ENCODE measurements around the gene SCUBE1. TPM values are rescaled to one million over a fixed set of nuclear protein-coding genes. Genes with fewer than 3 reads are reported as not detected.

The SCUBE1 gene
- total and polyA plus RNA-seq, 2 of the 8 experiments (the other 6 are each of a cell fraction or from before 2014, with no cell fraction given): 2.3 to 4.9 TPM

GRCh38 chr22:43272869-43273318 is 70.3 kb downstream of the SCUBE1 start:
- H3K4me1 ChIP-seq (replicated peaks in 1 of 4; ENCODE audit: control insufficient read depth in 3 of 4, insufficient read depth in 4 of 4, low read length in 3 of 4): peaks cover 3 to 20% (median 12%) of the 10 kb centered on the region in 4 experiments; a peak in 6 of 7 replicates
- DNase-seq (ENCODE audit: low read depth in 1 of 2, low spot score in 2 of 2) (no peak), FAIRE-seq (peak; percentile 19)
- H3K9me3 ChIP-seq (ENCODE audit: insufficient read depth in 2 of 2, low read depth in 1 of 2, low read length in 1 of 2): no peaks in the 10 kb centered on the region
- H2AK5ac ChIP-seq (ENCODE audit: low read depth, low read length): no peak overlapping the region
- no peak overlapping the region for H2BK12ac ChIP-seq (ENCODE audit: low read depth, low read length)
- no peak overlapping the region for H3K4ac ChIP-seq (replicated peaks; ENCODE audit: insufficient read length, low read depth, low read length)
- H3K4me2 ChIP-seq (ENCODE audit: insufficient read depth in 1 of 2, low read depth in 2 of 2, low read length in 2 of 2): no peak overlapping the region
- H4K91ac ChIP-seq (replicated peaks; ENCODE audit: insufficient read length, low read length): no peak overlapping the region
- no peak overlapping the region for H3K4me3 ChIP-seq (ENCODE audit: extremely low read depth in 1 of 4, insufficient read depth in 2 of 4, low read depth in 3 of 4, low read length in 4 of 4)
- no peaks in the 10 kb centered on the region for H3K79me1 ChIP-seq (ENCODE audit: low read depth, low read length)
- H3K27ac ChIP-seq (ENCODE audit: low read depth, low read length): no peak overlapping the region
- no peaks in the 10 kb centered on the region; a peak in 1 of 7 replicates for H3K27me3 ChIP-seq (replicated peaks in 1 of 4; ENCODE audit: control insufficient read depth in 3 of 4, extremely low read depth in 1 of 4, insufficient read depth in 3 of 4, low read length in 3 of 4)
- peaks cover 0 to 2% of the 10 kb centered on the region in 2 experiments for H4K20me1 ChIP-seq (replicated peaks in 1 of 2; ENCODE audit: control insufficient read depth in 1 of 2, insufficient read depth in 2 of 2, low read length in 2 of 2)
- H2AFZ ChIP-seq (ENCODE audit: low read length): no peak overlapping the region
- no peak overlapping the region for H4K5ac ChIP-seq (ENCODE audit: insufficient read length, low read depth, low read length)
- no peak overlapping the region for H2BK120ac ChIP-seq (replicated peaks; ENCODE audit: low read depth, low read length)
- no peak overlapping the region for H4K8ac ChIP-seq (ENCODE audit: extremely low read depth, insufficient read depth, low read length)
- H3K56ac ChIP-seq (replicated peaks; ENCODE audit: insufficient read length, low read depth, low read length): no peak overlapping the region
- no peak overlapping the region for H3K14ac ChIP-seq (ENCODE audit: insufficient read length)
- H3K36me3 ChIP-seq (ENCODE audit: control insufficient read depth in 2 of 4, insufficient read depth in 4 of 4, low read length in 3 of 4): no peaks in the 10 kb centered on the region
- no peak overlapping the region for H3K23ac ChIP-seq (ENCODE audit: insufficient read length)
- no peak overlapping the region for H3K9ac ChIP-seq (replicated peaks in 1 of 4; ENCODE audit: extremely low read depth in 1 of 4, low read depth in 3 of 4, low read length in 3 of 4)
- H3K18ac ChIP-seq (ENCODE audit: extremely low read depth, low read length): no peak overlapping the region
- H2BK20ac ChIP-seq (ENCODE audit: low read length): no peak overlapping the region
- H3K23me2 ChIP-seq (ENCODE audit: low read depth, low read length): no peaks in the 10 kb centered on the region
- TF ChIP-seq HDAC2 (IDR thresholded peaks at IDR 0.05; ENCODE audit: borderline replicate concordance in 1 of 2, low read depth in 2 of 2, low read length in 2 of 2) (no peak), CTCF (IDR thresholded peaks at IDR 0.05; ENCODE audit: control extremely low read depth in 1 of 3, insufficient read depth in 1 of 3, low read depth in 1 of 3, low read length in 3 of 3) (peak; percentile 36 to 46 (median 44)), NANOG (IDR thresholded peaks at IDR 0.05; ENCODE audit: insufficient read depth, low read depth, low read length, poor library complexity, severe bottlenecking) (no peak), E2F6 (IDR thresholded peaks at IDR 0.05) (no peak), RAD21 (IDR thresholded peaks at IDR 0.05 in 1 of 2, conservative IDR thresholded peaks at IDR 0.05 in 1 of 2; ENCODE audit: low read depth in 2 of 2, low read length in 2 of 2) (peak; percentile 60 to 69), CHD2 (IDR thresholded peaks at IDR 0.05; ENCODE audit: low read length) (no peak), EZH2 (IDR thresholded peaks at IDR 0.05; ENCODE audit: low read depth, low read length, severe bottlenecking) (no peak)
- 84% methylated on average over 12 of the region's 12 CpGs; no CpG with 5 or more reads in 1 of the 2 experiments for WGBS, 2 experiments (ENCODE audit: extremely low coverage in 1 of 2, insufficient coverage in 1 of 2, insufficient read length in 1 of 2, insufficient replicate concordance in 2 of 2, low coverage in 1 of 2, low lambda C conversion rate in 2 of 2, missing lambda C conversion rate in 1 of 2)
- H2BK15ac ChIP-seq (ENCODE audit: low read length): peak overlapping the region; percentile 25; the same call in 1 of the 2 replicates
- POLR2A ChIA-PET (ENCODE audit: partially characterized antibody): interaction anchor here (1.5 to 3.1 kb wide), 2 partner anchors 72 to 114 kb away, joined by 4 to 14 read pairs; no protein-coding TSS in a partner anchor
- CTCF ChIA-PET (ENCODE audit: partially characterized antibody): interaction anchor here (0.8 to 18.2 kb wide), 35 partner anchors 13 to 330 kb away, joined by 3 to 388 read pairs (median 6); partner anchors contain the start of gene SCUBE1
- H2BK5ac ChIP-seq (ENCODE audit: low read depth, low read length): peak overlapping the region; percentile 20; the same call in 1 of the 2 replicates
- H3K79me2 ChIP-seq (ENCODE audit: control insufficient read depth in 1 of 2, insufficient read depth in 2 of 2, low read length in 2 of 2): no peaks in the 10 kb centered on the region
